Measurements from ENCODE around the gene MINDY4.

Gene MINDY4

GRCh38 chr7:30771174-30771879 lies at the start of gene MINDY4:
Gene MINDY4, plus strand, starts transcription at chr7:30771417. Its CDS starts 77 bp downstream, at chr7:30771494.
- TF ChIP-seq, protein P1, sequence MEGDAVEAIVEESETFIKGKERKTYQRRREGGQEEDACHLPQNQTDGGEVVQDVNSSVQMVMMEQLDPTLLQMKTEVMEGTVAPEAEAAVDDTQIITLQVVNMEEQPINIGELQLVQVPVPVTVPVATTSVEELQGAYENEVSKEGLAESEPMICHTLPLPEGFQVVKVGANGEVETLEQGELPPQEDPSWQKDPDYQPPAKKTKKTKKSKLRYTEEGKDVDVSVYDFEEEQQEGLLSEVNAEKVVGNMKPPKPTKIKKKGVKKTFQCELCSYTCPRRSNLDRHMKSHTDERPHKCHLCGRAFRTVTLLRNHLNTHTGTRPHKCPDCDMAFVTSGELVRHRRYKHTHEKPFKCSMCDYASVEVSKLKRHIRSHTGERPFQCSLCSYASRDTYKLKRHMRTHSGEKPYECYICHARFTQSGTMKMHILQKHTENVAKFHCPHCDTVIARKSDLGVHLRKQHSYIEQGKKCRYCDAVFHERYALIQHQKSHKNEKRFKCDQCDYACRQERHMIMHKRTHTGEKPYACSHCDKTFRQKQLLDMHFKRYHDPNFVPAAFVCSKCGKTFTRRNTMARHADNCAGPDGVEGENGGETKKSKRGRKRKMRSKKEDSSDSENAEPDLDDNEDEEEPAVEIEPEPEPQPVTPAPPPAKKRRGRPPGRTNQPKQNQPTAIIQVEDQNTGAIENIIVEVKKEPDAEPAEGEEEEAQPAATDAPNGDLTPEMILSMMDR (IDR thresholded peaks at IDR 0.05; ENCODE audit: low read depth, low read length, missing control alignments) = no peak
- DNase-seq (ENCODE audit: extremely low read depth, low read depth) = no peak
- peak within 1 kb of the TSS; percentile 68 for H3K4me3 ChIP-seq (replicated peaks; ENCODE audit: low read depth, low read length)

GRCh38 chr7:30722187-30722586 lies 49.0 kb upstream of the MINDY4 start:
- TF ChIP-seq, protein P1 (IDR thresholded peaks at IDR 0.05; ENCODE audit: low read depth, low read length, missing control alignments) = no peak
- no peak for DNase-seq (ENCODE audit: extremely low read depth, low read depth)
- H3K4me3 ChIP-seq (replicated peaks; ENCODE audit: low read depth, low read length) = no peak overlapping the region

GRCh38 chr7:30722671-30723070 lies 48.5 kb upstream of the MINDY4 start:
- no peak overlapping the region for H3K4me3 ChIP-seq (replicated peaks; ENCODE audit: low read depth, low read length)
- no peak for DNase-seq (ENCODE audit: extremely low read depth, low read depth)
- TF ChIP-seq, protein P1 (IDR thresholded peaks at IDR 0.05; ENCODE audit: low read depth, low read length, missing control alignments) = no peak

- H3K4me3 ChIP-seq (replicated peaks; ENCODE audit: low read depth, low read length) = no peak overlapping the region
- TF ChIP-seq, protein P1 (IDR thresholded peaks at IDR 0.05; ENCODE audit: low read depth, low read length, missing control alignments) = no peak
- DNase-seq (ENCODE audit: extremely low read depth, low read depth) = no peak
These were observed 47.4 kb upstream of the MINDY4 start for GRCh38 chr7:30723776-30724175.

DNA sequence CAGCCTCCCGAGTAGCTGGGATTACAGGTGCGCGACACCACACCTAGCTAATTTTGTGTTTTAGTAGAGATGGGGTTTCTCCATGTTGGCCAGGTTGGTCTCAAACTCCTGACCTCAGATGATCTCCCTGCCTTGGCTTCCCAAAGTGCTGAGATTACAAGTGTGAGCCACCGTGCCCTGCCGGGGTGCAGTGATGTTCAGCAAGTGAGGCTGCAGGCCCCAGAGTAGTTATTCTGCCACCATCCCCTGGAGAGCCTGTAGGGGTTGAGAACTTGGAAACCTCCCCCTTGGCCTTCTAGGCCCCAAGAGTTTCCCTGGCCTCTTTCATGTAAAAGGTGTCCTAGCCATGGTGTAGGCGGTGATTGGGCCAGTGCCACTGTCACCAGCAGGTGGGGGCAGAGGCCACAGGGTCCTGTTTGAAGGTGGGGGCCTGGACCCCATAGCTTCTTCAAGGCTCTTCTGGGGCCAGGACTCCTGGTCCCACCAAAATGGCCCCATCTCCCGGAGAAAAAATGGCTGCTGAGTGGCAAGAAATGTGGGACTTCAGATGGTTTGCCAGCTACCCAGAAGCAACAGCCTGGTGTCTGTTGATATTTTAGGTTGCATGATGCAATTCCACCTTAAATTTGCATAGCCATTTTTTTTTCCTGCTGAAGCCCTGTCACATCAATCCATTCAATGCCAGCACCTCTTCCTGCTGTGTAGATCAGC lies 44.8 kb upstream of the MINDY4 start:
- TF ChIP-seq, protein P1 (IDR thresholded peaks at IDR 0.05; ENCODE audit: low read depth, low read length, missing control alignments) = no peak
- no peak for DNase-seq (ENCODE audit: extremely low read depth, low read depth)
- H3K4me3 ChIP-seq (replicated peaks; ENCODE audit: low read depth, low read length) = no peak overlapping the region

GRCh38 chr7:30727061-30727945 lies 43.9 kb upstream of the MINDY4 start:
- no peak for DNase-seq (ENCODE audit: extremely low read depth, low read depth)
- no peak overlapping the region for H3K4me3 ChIP-seq (replicated peaks; ENCODE audit: low read depth, low read length)

More at GRCh38 chr7:30727061-30727945, 43.9 kb upstream of the MINDY4 start:
- TF ChIP-seq, protein P1 (IDR thresholded peaks at IDR 0.05; ENCODE audit: low read depth, low read length, missing control alignments) = no peak

All from HFF-Myc (cell line).